ENCODE measurements around the gene STARD9. TPM values are rescaled to one million over a fixed set of nuclear protein-coding genes. Genes with fewer than 3 reads are reported as not detected.

The STARD9 gene
- total RNA-seq, 4 donors from 2014 or later = 1.6 to 3.5 (median 2.0) TPM

GRCh38 chr15:42742149-42742548, 166.7 kb downstream of the STARD9 start:
- ATAC-seq (no peak), DNase-seq (no peak)
- Histone ChIP-seq H3K36me3 (peaks cover 0 to 8% of the 10 kb centered on the region in 2 donors), H3K27ac (no peak overlapping the region), H3K27me3 (no peaks in the 10 kb centered on the region), H3K9me3 (no peaks in the 10 kb centered on the region), H3K4me1 (peaks cover 16 to 18% of the 10 kb centered on the region in 2 donors), H3K4me3 (no peak overlapping the region)
- TF ChIP-seq CTCF (IDR thresholded peaks at IDR 0.05 in 4 of 5, conservative IDR thresholded peaks at IDR 0.05 in 1 of 5) = no peak
- TF ChIP-seq POLR2A (IDR thresholded peaks at IDR 0.05) = no peak
- intact Hi-C loops (cut with DNase I; ENCODE audit: low total_unique reads) = loop anchor here (10.0 kb wide), 1 partner anchor 427 kb away; no protein-coding TSS in a partner anchor
- in situ Hi-C loops (cut with MboI; ENCODE audit: low sequenced_read_pairs in 4 of 4) = no loop called here

- Histone ChIP-seq H3K36me3 (peaks cover 0 to 8% of the 10 kb centered on the region in 2 donors), H3K9me3 (no peaks in the 10 kb centered on the region), H3K4me1 (peaks cover 11 to 17% of the 10 kb centered on the region in 2 donors), H3K27ac (no peak overlapping the region), H3K27me3 (no peaks in the 10 kb centered on the region), H3K4me3 (no peak overlapping the region)
- intact Hi-C loops (cut with DNase I; ENCODE audit: low total_unique reads) (loop anchor here (10.0 kb wide), 1 partner anchor 429 kb away; no protein-coding TSS in a partner anchor), in situ Hi-C loops (cut with MboI; ENCODE audit: low sequenced_read_pairs in 4 of 4) (no loop called here)
- DNase-seq = no peak
- TF ChIP-seq POLR2A (IDR thresholded peaks at IDR 0.05) (no peak), CTCF (IDR thresholded peaks at IDR 0.05 in 4 of 5, conservative IDR thresholded peaks at IDR 0.05 in 1 of 5) (no peak)
- ATAC-seq = no peak
These were observed 168.8 kb downstream of the STARD9 start for GRCh38 chr15:42744195-42744594.

GRCh38 chr15:42749266-42749665, 173.9 kb downstream of the STARD9 start:
- Histone ChIP-seq H3K27ac (no peak overlapping the region), H3K9me3 (no peaks in the 10 kb centered on the region), H3K27me3 (no peaks in the 10 kb centered on the region), H3K4me3 (no peak overlapping the region), H3K4me1 (peaks cover 0 to 8% of the 10 kb centered on the region in 2 donors), H3K36me3 (peaks cover 0 to 31% of the 10 kb centered on the region in 2 donors)
- ATAC-seq (peak in 1 of 2 donors; percentile 30), DNase-seq (no peak)
- intact Hi-C loops (cut with DNase I; ENCODE audit: low total_unique reads) = loop anchor here (10.0 kb wide), 1 partner anchor 434 kb away; no protein-coding TSS in a partner anchor
- in situ Hi-C loops (cut with MboI; ENCODE audit: low sequenced_read_pairs in 4 of 4) = no loop called here
- no peak for TF ChIP-seq CTCF (IDR thresholded peaks at IDR 0.05 in 4 of 5, conservative IDR thresholded peaks at IDR 0.05 in 1 of 5)
- no peak for TF ChIP-seq POLR2A (IDR thresholded peaks at IDR 0.05)

- H3K4me1 ChIP-seq = peaks cover 0 to 8% of the 10 kb centered on the region in 2 donors
- TF ChIP-seq POLR2A (IDR thresholded peaks at IDR 0.05) (no peak), CTCF (IDR thresholded peaks at IDR 0.05 in 4 of 5, conservative IDR thresholded peaks at IDR 0.05 in 1 of 5) (no peak)
- H3K27me3 ChIP-seq = no peaks in the 10 kb centered on the region
- ATAC-seq (no peak), DNase-seq (no peak)
- in situ Hi-C loops (cut with MboI; ENCODE audit: low sequenced_read_pairs in 4 of 4) (no loop called here), intact Hi-C loops (cut with DNase I; ENCODE audit: low total_unique reads) (no loop called here)
- H3K27ac ChIP-seq = no peak overlapping the region
- no peaks in the 10 kb centered on the region for H3K9me3 ChIP-seq
- H3K4me3 ChIP-seq = no peak overlapping the region
- peaks cover 0 to 29% of the 10 kb centered on the region in 2 donors for H3K36me3 ChIP-seq
These were observed 174.9 kb downstream of the STARD9 start for GRCh38 chr15:42750306-42750705.

- in situ Hi-C loops (cut with MboI; ENCODE audit: low sequenced_read_pairs in 4 of 4) = no loop called here
- H3K9me3 ChIP-seq = peaks cover 0 to 8% (median 0%) of the 10 kb centered on the region in 3 donors
- no peak overlapping the region for H3K27ac ChIP-seq
- no peak overlapping the region for H3K4me3 ChIP-seq
- peak in 1 of 2 donors; percentile 41 for ATAC-seq
- peak in 1 of 2 donors; percentile 29 for DNase-seq
- TF ChIP-seq POLR2A (IDR thresholded peaks at IDR 0.05) = no peak
- no peak for TF ChIP-seq CTCF (IDR thresholded peaks at IDR 0.05 in 4 of 5, conservative IDR thresholded peaks at IDR 0.05 in 1 of 5)
- H3K27me3 ChIP-seq = no peaks in the 10 kb centered on the region
- intact Hi-C loops (cut with DNase I; ENCODE audit: low total_unique reads) = no loop called here
- H3K36me3 ChIP-seq = no peaks in the 10 kb centered on the region
- peaks cover 0 to 6% of the 10 kb centered on the region in 2 donors for H3K4me1 ChIP-seq
These were observed 183.7 kb downstream of the STARD9 start for GRCh38 chr15:42759093-42759492.

Data from gastrocnemius medialis (tissue), 4 donors.